T-helper 1 cell (primary cell): ENCODE data around the gene ATAD5.
A peak's percentile ranks its signal among the peaks of the same experiment; 100 is the strongest.
"Not testable (repeated sequence)": the region's sequence is repeated elsewhere in the genome, so short reads cannot be mapped to it uniquely, and the experiment has no call there.

ENCODE experiments used
- DNase-seq, 5 donors: peaks; one replicate each; pipeline ENCODE4 v3.0.0-alpha.2; 2012 to 2020

The ATAD5 gene

GRCh38 chr17:30917050-30917449, 85.3 kb downstream of the ATAD5 start:
- no peak for DNase-seq

- DNase-seq, result no peak
Measured at GRCh38 chr17:30920282-30920681, 88.5 kb downstream of the ATAD5 start.

GRCh38 chr17:30920683-30921543, 89.1 kb downstream of the ATAD5 start:
- no peak for DNase-seq

- DNase-seq, result no peak
Measured at GRCh38 chr17:30921544-30922196, 89.9 kb downstream of the ATAD5 start, which contains the start of gene ADAP2. Gene ADAP2, plus strand, starts transcription at chr17:30921945. Its CDS starts 70 bp downstream, at chr17:30922015.

- no peak for DNase-seq
Measured at GRCh38 chr17:30922235-30923030, 90.7 kb downstream of the ATAD5 start.

GRCh38 chr17:30924341-30924740, 92.6 kb downstream of the ATAD5 start:
- DNase-seq, result no peak

GRCh38 chr17:30926516-30926915, 94.8 kb downstream of the ATAD5 start:
- DNase-seq, result no peak

GRCh38 chr17:30927756-30928155, 96.0 kb downstream of the ATAD5 start:
- DNase-seq, result no peak

GRCh38 chr17:30928584-30928983, 96.8 kb downstream of the ATAD5 start:
- DNase-seq, result no peak

- no peak for DNase-seq
Measured at GRCh38 chr17:30929081-30929633, 97.4 kb downstream of the ATAD5 start.

GRCh38 chr17:30929861-30930260, 98.1 kb downstream of the ATAD5 start:
- DNase-seq, result not testable (repeated sequence)

- DNase-seq, result no peak
Measured at GRCh38 chr17:30930495-30930894, 98.7 kb downstream of the ATAD5 start.

- not testable (repeated sequence) for DNase-seq
Measured at GRCh38 chr17:30931582-30931981, 99.8 kb downstream of the ATAD5 start.

GRCh38 chr17:30933966-30934365, 102.2 kb downstream of the ATAD5 start:
- no peak for DNase-seq

GRCh38 chr17:30939051-30939689, 107.4 kb downstream of the ATAD5 start:
- peak in 1 of 5 donors; percentile 31 for DNase-seq

- no peak for DNase-seq
Measured at GRCh38 chr17:30942308-30943079, 110.7 kb downstream of the ATAD5 start.
